Eye (tissue), 1 donor: ENCODE results near the gene EMD.
A peak's percentile ranks its signal among the peaks of the same experiment; 100 is the strongest.
"Not testable (repeated sequence)": the region's sequence is repeated elsewhere in the genome, so short reads cannot be mapped to it uniquely, and the experiment has no call there.

Experiments used
- DNase-seq: peaks from one replicate; pipeline ENCODE4 v3.0.0-alpha.2; 2015

Gene EMD

DNA sequence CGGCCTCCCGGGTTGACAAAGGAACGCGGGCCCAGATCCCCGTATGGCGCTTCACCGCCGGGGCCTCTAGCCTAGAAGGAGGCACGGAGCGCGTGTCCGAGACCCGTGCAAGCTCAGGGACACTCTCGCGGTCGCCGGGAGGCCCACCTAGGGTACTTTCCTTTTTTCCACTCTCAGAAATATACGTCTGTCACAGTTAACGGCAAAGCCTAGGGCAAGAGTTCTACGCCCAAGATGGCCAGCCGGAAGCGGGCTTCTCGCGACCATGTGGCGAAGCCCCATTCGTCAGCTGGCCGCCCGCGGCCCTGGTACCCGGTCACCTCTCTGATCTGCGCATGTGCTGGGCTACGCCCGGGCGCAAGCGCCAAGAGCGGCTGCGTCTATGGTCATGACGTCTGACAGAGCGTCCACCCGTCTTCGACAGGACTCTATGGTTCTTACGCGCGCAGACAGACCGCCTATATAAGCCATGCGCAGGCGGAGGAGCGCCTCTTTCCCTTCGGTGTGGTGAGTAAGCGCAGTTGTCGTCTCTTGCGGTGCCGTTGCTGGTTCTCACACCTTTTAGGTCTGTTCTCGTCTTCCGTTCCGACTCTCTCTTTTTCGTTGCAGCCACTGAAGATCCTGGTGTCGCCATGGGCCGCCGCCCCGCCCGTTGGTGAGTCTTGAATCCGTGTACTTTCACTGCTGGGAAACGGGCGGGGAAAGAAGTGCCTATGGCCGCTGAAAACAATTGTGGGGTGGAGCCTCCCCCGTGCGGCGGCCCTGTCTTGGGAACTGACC lies 19.0 kb downstream of the EMD start, which contains the start of gene RPL10:
Gene RPL10 (plus strand): TSS at position 490 of the 780 bp plus-strand sequence. CDS start 143 bp downstream, at position 633.
- peak; percentile 96 for DNase-seq

DNA sequence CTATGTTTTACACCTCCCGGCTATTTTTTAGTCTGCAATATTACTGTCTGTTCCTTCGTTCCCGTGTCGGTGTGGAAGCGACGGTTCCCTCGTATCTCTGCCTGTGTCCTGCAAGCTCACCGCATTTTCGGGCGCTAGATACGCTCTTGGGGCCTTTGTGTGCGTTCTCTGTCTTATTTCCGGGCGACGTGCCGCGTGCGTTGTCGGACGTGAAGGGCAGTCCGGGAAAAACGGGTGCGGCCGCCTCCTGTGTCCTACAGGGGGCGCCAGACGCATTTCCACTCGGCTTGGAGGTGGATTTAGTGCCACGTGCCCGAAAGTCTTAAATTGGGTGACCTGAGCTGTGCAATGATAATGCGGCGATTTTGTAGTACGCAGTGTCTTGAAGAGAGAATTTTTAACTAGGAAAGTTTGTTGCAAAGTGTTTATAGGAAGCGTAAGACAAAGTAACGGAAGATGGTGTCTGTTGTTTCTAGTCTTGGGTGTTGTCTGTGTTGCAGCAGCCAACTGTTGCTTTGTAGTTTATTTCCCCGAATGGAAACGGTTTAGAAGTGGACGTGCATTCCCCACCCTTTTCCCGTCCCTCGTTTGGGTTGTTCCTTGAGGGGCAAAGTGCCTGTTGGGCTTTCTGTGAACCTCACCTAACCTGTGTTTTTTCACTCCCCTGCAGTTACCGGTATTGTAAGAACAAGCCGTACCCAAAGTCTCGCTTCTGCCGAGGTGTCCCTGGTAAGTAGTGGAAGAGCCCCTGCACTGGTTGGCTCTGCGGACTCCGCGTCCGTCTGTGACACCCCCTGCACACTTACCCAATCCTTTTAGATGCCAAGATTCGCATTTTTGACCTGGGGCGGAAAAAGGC lies 19.8 kb downstream of the EMD start:
- peak; percentile 94 for DNase-seq

DNA sequence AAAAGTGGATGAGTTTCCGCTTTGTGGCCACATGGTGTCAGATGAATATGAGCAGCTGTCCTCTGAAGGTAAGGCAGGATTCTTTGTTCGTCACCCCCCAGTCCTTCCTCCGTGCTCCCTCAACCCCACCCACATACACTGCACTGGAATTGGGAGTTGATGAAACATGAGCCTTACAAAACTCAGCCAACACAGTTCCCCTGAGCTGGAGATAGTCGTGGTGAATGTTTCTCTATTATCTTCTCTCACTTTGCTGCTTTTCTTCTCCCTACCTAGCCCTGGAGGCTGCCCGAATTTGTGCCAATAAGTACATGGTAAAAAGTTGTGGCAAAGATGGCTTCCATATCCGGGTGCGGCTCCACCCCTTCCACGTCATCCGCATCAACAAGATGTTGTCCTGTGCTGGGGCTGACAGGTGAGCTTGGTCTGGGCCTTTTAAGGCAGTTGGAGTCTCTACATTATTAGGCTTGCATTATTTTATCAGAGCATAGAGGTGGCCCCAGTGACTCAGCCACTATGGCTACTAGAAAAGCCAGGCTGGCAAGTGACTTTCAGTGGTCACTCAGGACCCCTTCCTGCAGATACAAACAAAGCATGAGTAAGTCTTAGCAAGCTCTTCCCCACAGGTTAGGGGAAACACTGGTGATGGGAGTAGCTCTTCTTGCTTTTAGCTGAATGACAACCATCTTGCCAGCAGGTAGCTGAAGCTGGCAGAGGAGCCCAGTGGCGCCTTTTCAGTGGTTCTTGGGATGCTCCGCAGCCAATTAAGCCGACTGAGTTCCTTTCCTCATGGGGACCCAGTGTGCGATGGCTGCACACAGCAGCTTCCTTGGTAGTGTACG lies 20.7 kb downstream of the EMD start:
- no peak for DNase-seq

DNA sequence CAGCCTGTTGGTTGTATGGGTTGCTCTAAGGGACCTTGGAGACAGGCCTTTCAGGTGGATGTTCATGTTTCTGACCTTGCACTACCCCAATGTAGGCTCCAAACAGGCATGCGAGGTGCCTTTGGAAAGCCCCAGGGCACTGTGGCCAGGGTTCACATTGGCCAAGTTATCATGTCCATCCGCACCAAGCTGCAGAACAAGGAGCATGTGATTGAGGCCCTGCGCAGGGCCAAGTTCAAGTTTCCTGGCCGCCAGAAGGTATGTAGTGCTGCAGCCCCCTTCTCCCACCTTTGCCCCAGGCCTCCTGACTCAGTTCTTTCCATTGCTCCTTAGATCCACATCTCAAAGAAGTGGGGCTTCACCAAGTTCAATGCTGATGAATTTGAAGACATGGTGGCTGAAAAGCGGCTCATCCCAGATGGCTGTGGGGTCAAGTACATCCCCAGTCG lies 21.3 kb downstream of the EMD start:
- DNase-seq = not testable (repeated sequence)

GRCh38 chrX:154401045-154401799 lies 22.1 kb downstream of the EMD start:
- no peak for DNase-seq

DNA sequence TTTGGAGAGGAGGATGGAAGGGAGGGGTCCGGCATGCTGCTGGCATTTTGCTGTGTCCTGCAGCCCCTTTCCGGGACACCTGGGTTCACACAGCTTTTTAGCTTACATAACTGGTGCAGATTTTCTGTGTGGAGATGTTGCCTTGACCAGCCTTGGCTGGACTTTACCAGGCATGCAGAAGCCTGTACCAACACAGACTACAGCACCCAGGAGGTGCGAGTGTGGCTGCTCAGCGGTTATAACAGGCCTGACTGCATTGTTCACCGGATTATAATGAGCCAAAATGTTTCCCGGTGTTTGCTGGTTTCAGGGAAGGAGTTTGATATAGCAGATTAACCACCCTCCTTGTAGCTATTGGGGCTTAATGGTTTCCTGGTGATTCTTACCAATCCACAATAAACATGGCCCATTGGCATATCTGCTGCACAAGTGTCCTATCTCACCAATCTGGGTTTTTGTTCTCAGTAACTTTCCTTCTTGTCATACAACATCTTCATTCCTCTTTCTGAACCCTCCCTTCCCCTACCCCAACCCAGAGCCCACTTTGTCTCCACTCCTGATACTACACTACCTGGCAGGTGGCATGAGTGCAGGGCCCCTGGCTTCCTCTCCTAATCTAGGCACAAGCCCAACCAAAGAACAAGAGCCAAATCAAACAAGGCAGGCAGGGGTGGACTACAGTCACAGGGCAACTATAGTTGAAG lies 23.0 kb downstream of the EMD start:
- DNase-seq = no peak

- no peak for DNase-seq
These were observed 23.6 kb downstream of the EMD start for GRCh38 chrX:154402622-154403127.

DNA sequence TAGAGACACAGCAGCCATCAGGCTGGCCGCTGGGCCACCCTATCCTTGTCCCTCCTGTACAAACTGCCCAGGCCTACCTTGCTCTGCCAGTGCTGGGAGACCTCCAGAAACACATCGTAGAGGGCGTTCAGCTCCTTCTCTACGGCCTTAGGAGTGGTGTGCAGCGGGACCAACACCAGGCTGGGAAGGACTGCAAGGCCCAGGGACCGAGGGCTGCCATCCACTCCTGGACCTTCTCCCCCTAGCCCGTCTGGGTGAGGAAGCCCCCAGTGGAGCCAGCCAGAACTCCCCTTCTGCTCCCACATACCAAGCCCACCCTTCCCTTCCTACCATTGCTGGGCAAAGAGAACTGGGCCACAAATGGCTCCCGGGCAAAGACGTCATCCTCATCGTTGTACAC lies 24.1 kb downstream of the EMD start:
- DNase-seq = no peak

- DNase-seq = no peak
These were observed 24.8 kb downstream of the EMD start for GRCh38 chrX:154403858-154404257.

DNA sequence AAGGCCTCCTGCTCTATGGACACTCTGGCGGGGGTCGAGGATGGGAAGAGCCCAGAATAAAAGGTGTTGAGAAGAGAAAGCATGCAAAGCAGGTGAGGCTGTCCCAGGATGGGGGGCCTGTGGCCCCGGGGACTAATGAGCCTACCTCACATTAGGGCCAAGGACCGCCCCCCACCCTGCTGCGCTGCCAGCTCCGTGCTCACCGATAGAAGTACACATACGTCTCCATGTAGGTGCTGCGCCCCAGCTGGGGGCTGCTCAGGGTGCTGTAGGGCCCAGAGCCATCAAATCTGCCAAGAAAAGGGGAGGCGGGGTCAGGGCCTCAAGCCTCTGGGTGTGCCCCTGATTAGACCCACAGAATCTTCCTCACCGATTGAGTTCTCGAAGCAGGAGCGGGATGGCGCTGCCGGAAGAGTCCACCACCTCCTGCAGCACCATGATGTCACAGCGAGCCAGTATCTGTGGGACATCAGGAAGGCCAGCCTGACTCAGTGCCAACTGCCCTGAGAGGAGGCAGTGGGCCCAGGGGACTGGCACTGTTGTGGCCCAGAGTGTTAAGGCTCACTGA lies 25.6 kb downstream of the EMD start:
- DNase-seq = no peak

- DNase-seq = no peak
These were observed 29.6 kb downstream of the EMD start for GRCh38 chrX:154408659-154409221.

DNA sequence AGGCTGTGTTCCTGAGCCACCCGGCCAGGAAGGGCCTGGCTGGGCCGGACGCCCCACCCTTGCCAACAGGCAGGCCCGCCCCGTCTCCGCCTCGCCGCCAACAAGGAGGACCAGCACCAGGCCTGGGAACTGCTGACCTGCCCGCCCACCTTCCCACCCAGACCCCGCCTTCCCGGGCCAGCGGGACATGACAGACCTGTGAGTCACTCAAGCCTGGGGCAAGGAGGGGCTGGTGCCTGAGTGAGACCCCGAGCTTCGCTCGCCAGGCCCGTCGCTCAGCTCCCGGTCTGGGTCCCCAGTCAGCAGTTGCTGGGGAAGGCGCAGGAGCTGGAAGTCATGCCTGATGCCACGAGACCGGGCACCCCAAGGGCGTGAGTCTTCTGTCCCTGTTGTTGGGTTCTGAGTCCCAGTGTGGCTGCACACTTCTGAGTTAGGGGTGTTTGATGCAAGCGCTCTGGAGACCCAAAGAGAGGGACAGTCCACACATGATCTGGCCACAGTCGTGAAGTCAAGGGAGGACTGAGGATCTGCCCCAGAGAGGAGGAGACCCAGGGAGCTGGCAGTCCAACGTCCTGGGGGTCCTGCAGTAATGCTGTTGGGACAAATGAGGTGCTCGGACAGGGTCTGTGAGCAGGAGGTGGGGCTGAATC lies 30.3 kb downstream of the EMD start, which contains the start of gene DNASE1L1:
Gene DNASE1L1 (minus strand): TSS at position 33 of the 650 bp plus-strand sequence. CDS start 3,686 bp downstream, outside the sequence.
- no peak for DNase-seq

GRCh38 chrX:154411981-154412340 lies 32.9 kb downstream of the EMD start:
- peak; percentile 69 for DNase-seq

DNA sequence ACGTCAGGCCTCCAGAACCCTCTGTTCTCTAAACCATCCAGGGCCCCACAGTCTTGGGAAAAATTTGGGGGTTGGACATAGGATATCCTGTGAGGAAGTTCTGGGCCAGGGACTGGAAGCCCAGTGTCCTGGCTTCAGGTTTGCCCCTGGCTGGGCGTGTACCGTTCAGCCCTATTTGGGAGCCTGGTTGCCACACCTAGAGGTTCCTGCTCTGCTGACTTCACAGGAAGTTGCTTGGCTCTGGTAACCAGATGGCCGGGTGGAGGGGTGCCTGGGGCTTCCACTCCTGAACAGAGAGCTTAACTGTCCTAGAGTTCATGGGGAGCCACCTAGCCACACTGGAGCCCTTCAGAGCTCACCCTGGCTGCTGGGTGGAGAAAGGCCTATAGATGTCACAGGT lies 33.4 kb downstream of the EMD start:
- no peak for DNase-seq

- DNase-seq = no peak
These were observed 34.0 kb downstream of the EMD start for GRCh38 chrX:154413142-154413541.

DNA sequence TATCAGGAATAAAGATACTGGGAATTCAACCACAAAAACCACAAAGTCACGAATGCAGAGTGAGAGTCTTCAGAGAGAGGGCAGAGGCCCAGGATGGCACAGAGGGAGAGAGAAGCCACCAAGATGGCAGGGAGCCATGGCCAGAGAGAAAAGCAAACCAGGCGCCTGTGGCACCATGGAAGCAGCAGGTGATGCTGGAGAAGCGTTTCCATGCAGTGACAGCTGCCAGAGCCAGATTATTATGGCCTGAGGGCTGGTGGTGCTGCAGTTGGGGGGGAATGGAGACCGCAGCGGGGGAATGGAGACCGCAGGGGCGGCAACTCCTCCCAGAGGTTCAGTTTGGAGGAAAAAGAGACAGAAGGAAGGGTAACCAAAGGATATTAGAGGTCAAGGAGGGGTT lies 38.1 kb downstream of the EMD start:
- no peak for DNase-seq

- no peak for DNase-seq
These were observed 40.1 kb downstream of the EMD start for GRCh38 chrX:154419189-154419588.

GRCh38 chrX:154419688-154420401 lies 40.8 kb downstream of the EMD start:
- DNase-seq = no peak

GRCh38 chrX:154420402-154420756 lies 41.3 kb downstream of the EMD start:
- no peak for DNase-seq
